HG02852 (cell line): Measurements from ENCODE around the gene SLC17A7.

Experiments used
- ATAC-seq: cut with Tn5 transposase; IDR thresholded peaks from one replicate; pipeline ENCODE4 v1.9.1; 2021; ENCODE audit warnings: mild to moderate bottlenecking, moderate library complexity; ENCODE audit not compliant: unreplicated experiment

SLC17A7 gene

GRCh38 chr19:49382639-49383038 is 58.7 kb downstream of the SLC17A7 start:
- no peak for ATAC-seq

GRCh38 chr19:49380391-49380790 is 60.9 kb downstream of the SLC17A7 start:
- no peak for ATAC-seq
